ENCODE measurements around the gene ERICH6B. TPM values are rescaled to one million over a fixed set of nuclear protein-coding genes. Genes with fewer than 3 reads are reported as not detected.

ERICH6B gene
- total RNA-seq, 4 donors from 2014 or later, result not detected

DNA sequence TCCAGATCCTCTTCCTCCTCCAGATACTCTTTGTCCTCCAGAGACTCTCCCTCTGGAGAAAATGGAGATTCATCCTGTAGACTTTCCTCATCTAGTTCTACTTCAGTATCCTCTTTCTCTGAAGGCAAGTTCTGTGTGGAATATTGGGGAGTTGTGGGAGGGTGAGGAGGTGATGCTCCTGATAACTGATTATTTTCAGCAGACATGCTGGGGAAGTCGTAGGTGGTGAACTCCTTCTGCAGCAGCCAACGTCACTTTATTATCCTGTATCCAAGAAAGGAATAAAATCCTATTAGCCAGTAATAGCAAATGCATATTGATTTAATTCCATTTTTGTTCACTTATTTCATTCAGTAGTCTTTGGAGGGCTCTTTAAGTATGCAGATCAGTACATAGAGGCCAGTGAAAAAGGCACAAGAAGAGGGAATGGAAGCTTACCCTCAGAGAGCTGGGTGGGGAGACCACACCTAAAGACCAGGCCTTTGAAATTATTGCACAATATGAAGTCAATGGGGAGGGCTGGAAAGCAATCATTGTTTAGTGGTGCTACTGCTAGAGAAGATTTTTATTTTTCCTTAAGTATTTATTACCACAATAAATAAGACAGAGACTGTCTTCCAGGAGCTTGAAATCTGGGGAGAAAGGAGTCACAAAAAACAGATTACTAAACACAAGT lies 18.6 kb downstream of the ERICH6B start:
- no peaks in the 10 kb centered on the region for H3K36me3 ChIP-seq
- no peak for TF ChIP-seq POLR2A (IDR thresholded peaks at IDR 0.05)
- TF ChIP-seq EP300 (IDR thresholded peaks at IDR 0.05), result no peak
- TF ChIP-seq, protein P1, sequence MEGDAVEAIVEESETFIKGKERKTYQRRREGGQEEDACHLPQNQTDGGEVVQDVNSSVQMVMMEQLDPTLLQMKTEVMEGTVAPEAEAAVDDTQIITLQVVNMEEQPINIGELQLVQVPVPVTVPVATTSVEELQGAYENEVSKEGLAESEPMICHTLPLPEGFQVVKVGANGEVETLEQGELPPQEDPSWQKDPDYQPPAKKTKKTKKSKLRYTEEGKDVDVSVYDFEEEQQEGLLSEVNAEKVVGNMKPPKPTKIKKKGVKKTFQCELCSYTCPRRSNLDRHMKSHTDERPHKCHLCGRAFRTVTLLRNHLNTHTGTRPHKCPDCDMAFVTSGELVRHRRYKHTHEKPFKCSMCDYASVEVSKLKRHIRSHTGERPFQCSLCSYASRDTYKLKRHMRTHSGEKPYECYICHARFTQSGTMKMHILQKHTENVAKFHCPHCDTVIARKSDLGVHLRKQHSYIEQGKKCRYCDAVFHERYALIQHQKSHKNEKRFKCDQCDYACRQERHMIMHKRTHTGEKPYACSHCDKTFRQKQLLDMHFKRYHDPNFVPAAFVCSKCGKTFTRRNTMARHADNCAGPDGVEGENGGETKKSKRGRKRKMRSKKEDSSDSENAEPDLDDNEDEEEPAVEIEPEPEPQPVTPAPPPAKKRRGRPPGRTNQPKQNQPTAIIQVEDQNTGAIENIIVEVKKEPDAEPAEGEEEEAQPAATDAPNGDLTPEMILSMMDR (IDR thresholded peaks at IDR 0.05), result no peak
- no peak for TF ChIP-seq POLR2AphosphoS5 (IDR thresholded peaks at IDR 0.05)
- H3K9me3 ChIP-seq, result no peaks in the 10 kb centered on the region
- H3K4me3 ChIP-seq, result no peak overlapping the region
- no peak overlapping the region for H3K27ac ChIP-seq
- DNase-seq (ENCODE audit: low spot score in 2 of 2), result no peak
- H3K27me3 ChIP-seq, result no peaks in the 10 kb centered on the region
- WGBS, result 84% methylated on average over 2 of the region's 2 CpGs
- no peaks in the 10 kb centered on the region for H3K4me1 ChIP-seq

DNA sequence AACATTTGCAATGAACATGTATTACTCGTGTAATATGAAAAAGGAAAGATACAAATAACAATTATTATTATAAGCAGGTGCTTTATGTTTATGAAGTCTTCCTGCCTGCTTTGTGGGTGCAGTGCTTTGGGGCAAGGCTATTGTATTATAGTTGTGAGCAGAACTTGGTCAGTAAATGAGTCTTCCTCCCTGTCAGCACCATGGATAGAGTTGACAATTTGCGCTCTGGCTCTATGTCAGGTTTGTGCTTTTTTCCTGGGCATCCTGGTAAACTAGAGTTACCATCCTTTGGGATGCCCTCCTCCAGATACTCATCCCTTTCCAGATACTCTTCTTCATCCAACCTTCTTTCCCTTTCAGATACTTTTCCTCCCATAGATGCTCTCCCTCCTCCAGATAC lies 19.6 kb downstream of the ERICH6B start:
- Histone ChIP-seq H3K9me3 (no peaks in the 10 kb centered on the region), H3K36me3 (no peaks in the 10 kb centered on the region), H3K27ac (no peak overlapping the region), H3K4me3 (no peak overlapping the region), H3K4me1 (no peaks in the 10 kb centered on the region), H3K27me3 (no peaks in the 10 kb centered on the region)
- DNase-seq (ENCODE audit: low spot score in 2 of 2), result no peak
- TF ChIP-seq POLR2A (IDR thresholded peaks at IDR 0.05) (no peak), EP300 (IDR thresholded peaks at IDR 0.05) (no peak), POLR2AphosphoS5 (IDR thresholded peaks at IDR 0.05) (no peak)
- TF ChIP-seq, protein P1 (IDR thresholded peaks at IDR 0.05), result no peak
- WGBS, result 50% methylated on average over 2 of the region's 2 CpGs

DNA sequence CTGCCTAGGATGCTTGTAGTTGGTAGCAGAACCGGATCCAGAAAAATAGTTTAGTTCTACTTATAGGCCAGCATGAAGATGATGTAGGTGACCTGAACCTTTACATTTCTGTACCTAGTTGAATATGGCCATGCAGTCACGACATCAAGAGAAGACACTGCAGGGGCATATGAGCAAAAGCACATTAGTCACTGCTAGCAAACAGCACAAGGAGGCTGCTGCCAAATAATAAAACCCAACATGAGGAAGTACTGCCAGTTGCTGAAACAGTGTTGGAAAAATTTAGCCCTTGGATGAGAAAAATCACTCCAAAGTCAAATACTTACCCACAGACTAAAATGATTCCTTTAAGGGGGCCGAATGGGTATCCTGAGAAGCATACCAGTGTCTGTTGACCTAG lies 20.8 kb downstream of the ERICH6B start:
- 50% methylated on average over 3 of the region's 3 CpGs for WGBS

DNA sequence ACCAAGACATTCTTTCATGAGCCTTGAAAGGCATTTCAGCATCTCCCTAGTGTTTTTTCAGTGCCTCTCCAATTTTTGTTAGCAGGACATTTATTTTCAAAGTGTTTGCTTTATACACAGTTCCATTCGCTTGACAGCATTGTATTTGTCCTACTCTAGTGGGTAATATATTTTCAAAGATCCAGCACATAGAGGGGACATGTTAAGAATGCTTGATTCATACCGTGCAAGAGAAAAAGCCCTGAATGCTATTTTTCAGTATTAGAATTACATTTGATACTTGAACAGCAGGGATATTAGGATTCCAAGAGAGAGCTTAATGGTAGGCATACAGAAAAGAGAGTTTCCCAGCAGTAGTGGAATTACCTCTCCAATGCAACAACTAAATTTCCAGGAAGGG lies 21.3 kb downstream of the ERICH6B start:
- H3K36me3 ChIP-seq, result no peaks in the 10 kb centered on the region
- 79% methylated on average over 2 of the region's 2 CpGs for WGBS
- H3K9me3 ChIP-seq, result no peaks in the 10 kb centered on the region
- H3K27me3 ChIP-seq, result no peaks in the 10 kb centered on the region
- H3K27ac ChIP-seq, result no peak overlapping the region
- H3K4me1 ChIP-seq, result no peaks in the 10 kb centered on the region
- no peak for DNase-seq (ENCODE audit: low spot score in 2 of 2)
- TF ChIP-seq POLR2A (IDR thresholded peaks at IDR 0.05) (no peak), EP300 (IDR thresholded peaks at IDR 0.05) (no peak), POLR2AphosphoS5 (IDR thresholded peaks at IDR 0.05) (no peak)
- TF ChIP-seq, protein P1 (IDR thresholded peaks at IDR 0.05), result no peak
- H3K4me3 ChIP-seq, result no peak overlapping the region

More for the DNA sequence above, 20.8 kb downstream of the ERICH6B start:
- no peak for DNase-seq (ENCODE audit: low spot score in 2 of 2)
- Histone ChIP-seq H3K27me3 (no peaks in the 10 kb centered on the region), H3K4me1 (no peaks in the 10 kb centered on the region), H3K27ac (no peak overlapping the region), H3K36me3 (no peaks in the 10 kb centered on the region), H3K9me3 (no peaks in the 10 kb centered on the region), H3K4me3 (no peak overlapping the region)
- TF ChIP-seq EP300 (IDR thresholded peaks at IDR 0.05) (no peak), POLR2AphosphoS5 (IDR thresholded peaks at IDR 0.05) (no peak), POLR2A (IDR thresholded peaks at IDR 0.05) (no peak)
- TF ChIP-seq, protein P1 (IDR thresholded peaks at IDR 0.05), result no peak

DNA sequence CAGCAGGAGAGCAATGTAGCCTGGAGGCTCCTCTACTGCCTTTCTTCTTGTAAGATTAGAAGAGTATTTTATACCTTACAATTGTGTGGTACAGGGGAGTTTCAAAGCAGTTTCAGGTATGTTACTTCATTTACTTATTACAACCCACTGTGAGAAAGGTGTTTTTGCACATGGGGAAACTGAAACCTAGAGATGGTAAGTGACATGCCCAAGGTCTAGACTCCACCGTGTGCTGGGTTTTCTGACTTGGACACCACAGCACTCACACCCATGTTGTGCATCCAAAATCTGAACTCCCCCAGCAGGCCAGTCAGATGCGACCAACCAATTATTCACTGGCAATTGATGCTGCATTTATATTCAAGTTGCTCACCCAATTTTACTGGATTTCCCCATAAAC lies 22.8 kb downstream of the ERICH6B start:
- no peak for DNase-seq (ENCODE audit: low spot score in 2 of 2)
- Histone ChIP-seq H3K27ac (no peak overlapping the region), H3K27me3 (no peaks in the 10 kb centered on the region), H3K4me1 (no peaks in the 10 kb centered on the region), H3K4me3 (no peak overlapping the region), H3K36me3 (no peaks in the 10 kb centered on the region), H3K9me3 (no peaks in the 10 kb centered on the region)
- 86% methylated on average over 2 of the region's 2 CpGs for WGBS
- no peak for TF ChIP-seq POLR2AphosphoS5 (IDR thresholded peaks at IDR 0.05)

DNA sequence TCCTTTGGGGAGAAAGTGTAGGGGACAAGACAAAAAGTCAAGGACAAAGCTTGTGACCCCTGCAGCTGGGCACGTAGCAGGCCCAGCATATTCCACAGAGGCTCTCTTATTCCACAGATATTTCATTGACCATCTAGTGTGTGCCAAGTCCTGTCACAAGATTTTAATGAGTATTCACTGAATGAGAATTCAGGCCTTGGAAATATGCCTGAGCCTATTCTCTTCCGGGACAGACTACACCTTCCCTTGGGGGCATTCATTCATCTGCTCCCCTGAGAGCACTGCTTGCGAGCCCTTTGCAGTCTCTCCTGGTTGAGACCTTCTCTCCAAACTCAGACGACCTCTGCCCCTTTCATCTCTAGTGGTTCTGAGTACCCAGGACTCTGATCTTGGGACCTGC lies 25.5 kb downstream of the ERICH6B start:
- TF ChIP-seq EP300 (IDR thresholded peaks at IDR 0.05) (no peak), POLR2A (IDR thresholded peaks at IDR 0.05) (no peak), POLR2AphosphoS5 (IDR thresholded peaks at IDR 0.05) (no peak)
- TF ChIP-seq, protein P1 (IDR thresholded peaks at IDR 0.05), result no peak
- no peaks in the 10 kb centered on the region for H3K9me3 ChIP-seq
- no peak for DNase-seq (ENCODE audit: low spot score in 2 of 2)
- H3K27ac ChIP-seq, result no peak overlapping the region
- no peaks in the 10 kb centered on the region for H3K27me3 ChIP-seq
- no peaks in the 10 kb centered on the region for H3K36me3 ChIP-seq
- no peaks in the 10 kb centered on the region for H3K4me1 ChIP-seq
- WGBS, result 56% methylated on average over 4 of the region's 4 CpGs
- no peak overlapping the region for H3K4me3 ChIP-seq
